ENCODE results near the gene SHFL.

Gene SHFL

DNA sequence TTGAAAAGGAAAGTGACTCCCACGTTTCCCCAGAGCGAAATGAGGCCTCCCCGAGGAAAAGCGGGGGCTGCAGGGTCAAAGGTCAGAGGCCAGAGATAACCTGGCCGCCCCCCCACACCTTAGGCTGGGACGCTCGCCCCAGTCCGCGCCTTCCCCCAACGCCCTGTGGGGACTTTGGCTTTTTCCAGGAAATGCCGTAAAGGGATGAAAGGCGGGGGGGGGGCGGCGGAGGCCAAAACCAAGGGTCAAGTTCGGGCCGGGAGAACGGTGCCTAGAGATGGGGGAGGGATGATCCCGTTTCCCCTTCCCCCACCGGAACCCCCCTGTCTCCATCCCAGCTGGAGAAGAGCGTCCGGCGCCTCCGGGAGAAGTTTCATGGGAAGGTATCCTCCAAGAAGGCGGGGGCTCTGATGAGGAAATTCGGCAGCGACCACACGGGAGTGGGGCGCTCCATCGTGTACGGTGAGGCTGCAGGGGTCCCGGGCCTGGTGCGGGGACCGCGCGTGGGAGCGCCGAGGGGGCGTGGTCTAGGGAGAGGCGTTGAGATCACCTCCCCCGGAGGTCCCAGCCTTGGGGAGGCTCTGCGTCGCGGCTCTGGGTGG lies 575 bp downstream of the SHFL start:
- no peak for DNase-seq
- intact Hi-C loops (cut with DNase I), result no loop called here

DNA sequence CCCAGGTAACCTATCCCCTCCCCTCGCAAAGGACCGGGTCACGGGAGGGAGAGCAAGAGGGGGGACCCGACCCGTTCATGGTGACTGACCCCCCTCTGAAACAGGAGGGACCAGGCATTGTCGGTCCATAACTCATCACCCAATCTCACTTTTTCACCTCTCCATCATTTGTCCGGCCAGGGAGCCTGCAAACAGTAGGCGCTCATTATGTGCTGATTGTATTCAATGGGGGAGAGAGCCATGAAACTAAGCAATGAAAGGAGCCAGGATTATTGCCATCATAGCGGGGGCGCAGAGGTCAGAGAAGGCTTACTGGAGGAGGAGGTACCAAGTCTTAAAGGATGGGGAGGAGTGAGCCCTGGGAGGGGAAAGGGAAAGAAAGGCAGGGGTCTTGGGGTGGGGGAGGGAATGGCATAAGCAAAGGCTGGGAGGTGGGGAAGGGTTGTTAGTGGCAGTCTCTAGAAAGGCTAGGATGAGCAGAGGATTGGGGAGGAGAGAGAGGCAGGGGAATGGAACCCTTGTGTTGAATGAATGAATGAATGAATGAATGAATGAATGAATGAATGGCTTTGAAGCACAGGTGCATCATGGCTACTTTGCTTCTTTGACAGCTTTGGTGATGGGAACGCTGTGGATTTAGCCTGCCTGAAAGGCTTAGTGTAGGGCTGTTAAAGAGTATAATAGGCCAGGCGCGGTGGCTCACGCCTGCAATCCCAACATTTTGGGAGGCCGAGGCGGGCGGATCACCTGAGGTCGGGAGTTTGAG lies 1.4 kb downstream of the SHFL start:
- intact Hi-C loops (cut with DNase I), result no loop called here
- no peak for DNase-seq

DNA sequence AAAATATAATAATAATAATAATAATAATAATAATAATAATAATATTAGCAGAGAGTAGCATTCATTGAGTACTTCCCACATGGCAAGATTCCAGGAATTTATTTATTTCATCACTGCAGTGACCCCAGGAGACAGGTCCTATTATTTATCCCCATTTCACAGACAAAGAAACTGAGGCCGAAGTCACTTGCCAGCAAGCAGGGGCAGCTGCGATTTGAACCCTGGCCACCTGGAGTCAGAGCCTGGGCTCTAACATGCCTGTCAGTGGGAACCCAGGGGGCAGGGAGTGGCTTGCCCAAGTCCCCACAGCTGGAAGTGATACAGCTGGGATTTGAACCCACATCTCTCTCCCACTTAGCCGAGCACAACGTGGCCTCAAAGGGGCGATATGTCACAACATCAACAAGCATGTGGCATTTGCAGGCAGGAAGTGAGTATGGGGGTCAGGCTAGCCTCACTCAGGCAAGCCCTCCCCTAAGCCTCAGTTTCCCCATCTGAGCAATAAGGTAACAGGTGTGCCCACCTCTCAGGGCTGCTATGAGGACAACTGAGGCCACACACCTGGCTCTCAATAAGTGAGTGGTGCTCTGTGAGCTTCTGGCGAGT lies 2.9 kb downstream of the SHFL start:
- DNase-seq, result no peak
- intact Hi-C loops (cut with DNase I), result no loop called here

DNA sequence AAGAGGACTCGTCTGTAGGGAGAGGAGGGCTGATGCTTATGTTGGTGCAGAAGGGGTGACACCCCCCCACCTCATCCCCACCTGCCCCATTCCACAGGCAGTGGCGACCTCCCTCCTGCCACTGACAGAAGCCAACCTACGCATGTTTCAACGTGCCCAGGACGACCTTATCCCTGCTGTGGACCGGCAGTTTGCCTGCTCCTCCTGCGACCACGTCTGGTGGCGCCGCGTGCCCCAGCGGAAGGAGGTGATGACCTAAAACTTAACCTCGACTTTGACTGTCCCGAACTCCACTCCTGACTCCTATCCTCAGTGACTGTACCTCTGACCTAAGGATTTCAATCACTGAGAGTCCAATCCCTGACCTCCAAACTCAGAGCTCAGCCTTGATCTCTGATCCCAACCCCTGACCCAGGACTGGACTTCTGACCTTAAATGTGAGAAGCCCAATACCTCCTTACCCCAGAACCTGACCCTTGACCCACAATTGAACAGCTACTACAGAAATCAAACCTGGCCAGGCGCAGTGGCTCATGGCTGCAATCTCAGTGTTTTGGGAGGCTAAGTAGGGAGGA lies 3.8 kb downstream of the SHFL start:
- DNase-seq, result no peak
- intact Hi-C loops (cut with DNase I), result no loop called here

DNA sequence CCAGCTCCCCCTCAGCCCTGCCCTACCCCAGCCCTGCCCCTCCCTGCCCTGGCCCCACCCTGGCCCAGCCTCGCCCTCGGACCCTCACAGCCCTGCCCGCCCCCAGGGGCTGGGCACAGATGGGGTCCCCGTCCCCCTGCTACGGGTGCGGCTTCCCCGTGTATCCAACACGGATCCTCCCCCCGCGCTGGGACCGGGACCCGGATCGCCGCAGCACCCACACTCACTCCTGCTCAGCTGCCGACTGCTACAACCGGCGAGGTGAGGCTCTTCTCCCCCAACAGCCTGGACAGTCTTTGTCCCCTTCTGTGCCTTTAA lies 5.2 kb downstream of the SHFL start:
- DNase-seq, result no peak
- intact Hi-C loops (cut with DNase I), result no loop called here

DNA sequence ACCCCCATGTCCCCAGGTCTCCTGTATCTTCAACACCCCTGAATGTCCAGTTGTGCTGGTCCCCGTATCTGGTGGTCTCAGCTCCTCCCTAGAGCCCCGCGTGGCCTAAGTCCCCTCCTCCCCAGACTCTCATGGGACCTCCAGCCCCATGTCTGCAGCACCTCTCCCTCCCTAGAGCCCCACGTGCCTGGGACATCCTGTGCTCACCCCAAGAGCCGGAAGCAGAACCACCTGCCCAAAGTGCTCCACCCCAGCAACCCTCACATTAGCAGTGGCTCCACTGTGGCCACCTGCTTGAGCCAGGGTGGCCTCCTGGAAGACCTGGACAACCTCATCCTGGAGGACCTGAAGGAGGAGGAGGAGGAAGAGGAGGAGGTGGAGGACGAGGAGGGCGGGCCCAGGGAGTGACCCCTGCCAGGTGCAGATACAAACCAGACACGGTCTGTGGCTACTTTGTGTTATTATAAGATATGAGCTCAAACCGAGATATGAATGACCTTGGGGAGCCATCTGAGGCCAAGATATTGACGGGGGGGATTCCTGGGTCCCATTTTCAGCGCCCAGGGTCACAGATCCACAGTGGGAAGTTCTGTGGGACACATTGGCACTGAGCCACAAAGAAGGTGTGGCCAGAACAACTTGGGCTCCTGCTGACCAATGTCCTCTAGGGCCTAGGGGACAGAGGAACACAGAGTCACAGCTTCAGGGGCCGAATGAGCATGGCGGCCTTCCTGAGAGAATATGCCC lies 6.0 kb downstream of the SHFL start:
- intact Hi-C loops (cut with DNase I), result no loop called here
- DNase-seq, result peak in 1 of 10 donors; percentile 18

DNA sequence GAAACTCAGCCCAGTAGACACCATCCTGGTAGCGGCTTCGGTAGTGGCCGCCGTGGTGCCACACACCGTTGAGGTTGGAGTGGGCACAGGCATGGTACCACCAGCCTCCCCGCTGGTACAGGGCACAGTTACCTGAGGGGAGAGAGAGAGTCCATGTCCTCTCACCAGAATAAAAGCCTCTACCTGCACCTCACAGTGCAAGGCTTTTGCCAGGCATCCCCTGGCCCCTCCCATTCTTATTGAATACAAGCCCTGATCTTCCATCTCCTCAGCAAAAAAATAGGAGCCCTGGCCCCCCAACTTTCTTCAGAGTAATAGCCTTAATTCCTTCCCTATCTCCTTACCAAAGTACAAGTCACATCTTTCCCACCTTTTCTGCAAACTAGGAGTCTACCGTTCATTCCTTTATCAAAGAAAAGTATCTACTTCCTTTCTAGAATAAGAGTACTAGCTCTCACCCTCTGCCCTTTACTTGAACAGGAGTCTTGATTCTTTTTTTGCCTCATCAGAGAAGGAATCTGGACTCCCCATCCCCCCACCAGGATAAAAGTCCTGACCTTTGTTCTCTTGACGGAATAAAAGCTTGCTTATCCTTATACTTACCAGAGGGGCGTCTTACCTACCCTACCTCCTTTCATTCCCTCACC lies 6.7 kb downstream of the SHFL start:
- intact Hi-C loops (cut with DNase I), result no loop called here
- DNase-seq, result peak in 2 of 10 donors; percentile 22 to 32

DNA sequence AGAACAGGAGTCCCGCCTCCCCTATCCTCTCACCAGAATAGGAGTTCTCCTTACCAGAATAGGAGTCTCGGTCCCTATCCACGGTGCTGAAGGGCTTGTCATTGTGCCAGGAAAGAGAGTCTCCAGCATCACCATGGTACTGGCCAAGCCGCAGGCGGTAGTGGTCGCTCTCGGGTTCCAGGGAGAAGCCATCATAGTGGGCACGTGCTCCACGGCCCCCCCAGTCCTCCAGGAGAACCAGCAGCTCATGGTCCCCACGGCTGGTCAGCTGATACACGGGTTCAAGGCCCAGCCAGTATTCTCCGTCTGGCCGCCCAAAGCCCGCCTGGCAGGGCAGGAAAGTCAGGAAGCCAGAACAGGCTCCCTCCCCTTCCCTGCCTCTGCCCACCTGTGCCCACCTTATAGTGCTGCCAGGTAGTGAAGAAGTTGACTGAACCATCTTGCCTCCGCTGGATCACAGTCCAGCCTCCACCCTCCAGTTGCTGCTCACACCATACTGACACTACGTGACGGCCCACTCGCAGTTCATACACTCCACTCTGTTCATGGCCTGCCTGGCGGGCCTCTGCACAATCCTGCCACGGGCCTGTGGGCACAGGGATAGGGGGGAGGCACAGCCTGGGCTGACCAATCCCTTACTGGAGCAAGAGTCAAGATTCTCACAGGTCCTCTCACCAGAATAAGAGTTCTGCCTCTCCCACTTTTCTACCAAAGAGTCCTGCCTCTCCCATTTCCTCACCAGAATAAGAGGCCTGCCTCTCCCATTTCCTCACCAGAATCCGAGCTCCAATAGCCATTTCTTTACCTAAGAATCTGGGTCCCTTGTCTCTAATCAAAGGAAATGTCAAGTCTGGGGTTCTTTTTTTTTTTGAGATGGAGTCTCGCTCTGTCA lies 7.4 kb downstream of the SHFL start:
- intact Hi-C loops (cut with DNase I), result no loop called here
- peak in 1 of 10 donors; percentile 64 for DNase-seq

DNA sequence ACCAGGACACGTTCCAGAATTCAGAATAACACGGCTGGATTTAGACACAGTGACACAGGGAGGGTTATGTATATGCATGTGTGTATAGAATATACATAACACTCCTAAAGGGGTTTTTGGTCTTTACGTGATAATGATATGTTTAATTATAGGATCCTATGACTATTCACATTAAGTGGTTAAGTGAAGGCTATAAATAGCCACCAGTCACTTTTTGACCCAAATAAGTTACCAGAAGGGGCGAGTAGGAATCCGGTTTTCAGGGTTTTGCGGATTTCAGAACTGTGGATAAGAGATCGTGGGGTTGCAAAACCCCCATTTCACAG lies 9.5 kb downstream of the SHFL start:
- intact Hi-C loops (cut with DNase I), result loop anchor here (5.0 kb wide), 1 partner anchor 68 kb away; no protein-coding TSS in a partner anchor
- no peak for DNase-seq

DNA sequence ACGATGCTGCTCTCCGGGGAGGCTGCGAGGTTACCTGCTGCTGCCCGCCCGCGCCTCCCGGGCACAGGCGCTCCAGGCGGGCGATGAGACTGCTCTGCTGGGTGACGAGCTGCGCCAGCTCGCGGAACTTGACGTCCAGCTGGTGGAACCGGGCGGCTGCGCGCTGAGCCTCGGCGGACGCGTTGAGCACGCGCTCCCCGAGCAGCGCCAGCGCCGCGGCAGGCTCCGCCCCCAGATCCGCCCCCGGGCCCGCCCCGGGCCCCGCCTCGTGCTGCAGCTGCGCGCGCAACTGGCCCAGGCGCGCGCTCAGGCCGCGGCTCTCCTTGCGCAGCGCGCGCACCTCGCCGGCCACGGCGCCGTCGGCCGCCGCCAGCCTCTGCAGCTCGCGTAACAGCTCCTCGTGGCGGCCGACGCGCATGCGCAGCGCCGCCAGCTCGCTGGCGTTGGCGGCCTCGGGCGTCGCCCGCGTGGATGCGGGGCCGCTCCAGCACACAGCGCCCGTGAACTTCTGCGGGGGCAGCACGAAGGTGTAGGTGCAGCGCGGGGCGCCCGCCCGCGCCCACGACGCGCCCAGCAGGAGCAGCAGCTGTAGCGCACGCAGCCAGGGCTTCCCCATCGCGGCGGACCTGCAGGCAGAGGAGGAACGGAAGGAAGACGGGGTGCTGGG lies 10.0 kb downstream of the SHFL start:
- intact Hi-C loops (cut with DNase I), result loop anchor here (5.0 kb wide), 1 partner anchor 69 kb away; no protein-coding TSS in a partner anchor
- DNase-seq, result peak; percentile 73 to 98 (median 86)

DNA sequence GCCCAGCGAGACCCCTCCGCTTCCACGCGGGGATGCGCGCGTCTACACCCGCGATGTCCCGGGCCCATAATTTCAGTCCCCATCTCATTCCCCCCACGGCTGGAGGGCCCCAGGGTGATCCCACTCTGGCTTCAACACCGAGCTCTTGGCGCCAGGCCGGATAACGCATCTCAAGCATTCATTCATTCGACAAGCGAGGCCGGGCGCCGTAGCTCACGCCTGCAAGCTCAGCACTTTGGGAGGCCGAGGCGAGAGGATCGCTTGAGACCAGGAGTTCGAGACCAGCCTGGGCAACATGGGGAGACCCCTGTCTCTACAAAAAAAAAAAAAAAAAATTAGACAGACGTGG lies 10.5 kb downstream of the SHFL start:
- peak in 6 of 10 donors; percentile 24 to 89 (median 70) for DNase-seq
- intact Hi-C loops (cut with DNase I), result loop anchor here (5.0 kb wide), 1 partner anchor 69 kb away; no protein-coding TSS in a partner anchor

DNA sequence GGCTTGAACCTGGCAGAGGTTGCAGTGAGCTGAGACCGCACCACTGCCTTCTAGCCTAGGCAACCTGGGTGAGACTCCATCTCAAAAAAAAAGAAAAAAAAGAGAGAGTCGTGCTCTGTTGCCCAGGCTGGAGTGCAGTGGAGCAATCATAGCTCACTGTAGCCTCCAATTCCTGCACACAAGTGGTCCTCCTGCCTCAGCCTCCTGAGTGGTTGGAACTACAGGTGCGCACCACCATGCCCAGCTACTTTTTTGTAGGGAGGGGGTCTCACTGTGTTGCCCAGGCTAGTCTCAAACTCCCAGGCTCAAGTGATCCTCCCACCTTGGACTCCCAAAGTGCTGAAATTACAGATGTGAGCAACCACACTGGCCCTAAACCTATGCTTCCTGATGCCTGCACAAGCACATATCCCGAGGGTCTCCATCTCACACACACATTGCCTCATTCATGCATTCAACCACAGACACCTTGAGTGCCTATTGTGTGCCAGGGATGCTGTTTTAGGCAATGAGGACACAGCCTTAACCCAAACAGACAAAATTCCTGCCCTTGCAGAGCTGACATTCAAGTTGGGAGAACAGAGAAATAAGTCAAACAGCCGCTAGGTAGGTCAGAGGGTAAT lies 14.2 kb downstream of the SHFL start:
- peak in 1 of 10 donors; percentile 45 for DNase-seq
- intact Hi-C loops (cut with DNase I), result no loop called here

DNA sequence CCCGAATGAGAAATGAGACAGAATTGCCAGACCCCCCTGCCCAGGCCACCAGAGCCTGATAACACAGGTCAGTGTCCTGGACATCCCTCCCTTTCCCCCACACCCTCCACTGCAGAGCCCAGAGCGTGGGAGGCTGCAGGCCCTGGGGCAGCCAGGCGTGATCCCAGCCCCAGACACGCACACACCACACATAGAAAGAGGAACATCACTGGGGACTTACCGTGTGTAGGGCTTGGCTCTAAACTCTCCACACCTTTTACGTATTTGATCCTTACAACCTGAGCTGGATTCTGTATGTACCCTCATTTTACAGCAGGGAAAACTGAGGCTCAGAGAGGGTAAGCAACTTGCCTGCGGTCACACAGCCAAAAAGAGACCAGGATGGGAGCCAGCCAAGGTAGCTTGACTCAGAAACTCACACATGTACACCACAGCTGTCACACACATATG lies 16.7 kb downstream of the SHFL start:
- intact Hi-C loops (cut with DNase I), result no loop called here
- peak in 1 of 10 donors; percentile 24 for DNase-seq

DNA sequence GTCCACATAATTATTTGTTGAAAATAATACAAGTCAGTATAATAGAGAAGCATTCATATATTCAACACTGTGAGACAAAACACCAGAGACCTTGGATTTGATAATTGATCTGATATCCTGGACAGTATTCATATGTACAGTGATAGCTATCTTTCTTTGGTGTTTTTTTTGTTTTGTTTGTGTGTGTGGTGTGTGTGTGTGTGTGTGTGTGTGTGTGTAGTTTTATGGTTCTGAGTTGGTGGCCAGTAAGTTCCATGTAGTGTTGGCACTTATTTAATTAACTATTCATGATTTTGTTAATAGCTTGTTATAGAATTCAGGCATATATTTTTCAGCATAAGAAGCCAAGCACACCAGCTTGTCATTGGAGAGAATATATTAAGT lies 18.0 kb downstream of the SHFL start:
- DNase-seq, result no peak
- intact Hi-C loops (cut with DNase I), result no loop called here

DNA sequence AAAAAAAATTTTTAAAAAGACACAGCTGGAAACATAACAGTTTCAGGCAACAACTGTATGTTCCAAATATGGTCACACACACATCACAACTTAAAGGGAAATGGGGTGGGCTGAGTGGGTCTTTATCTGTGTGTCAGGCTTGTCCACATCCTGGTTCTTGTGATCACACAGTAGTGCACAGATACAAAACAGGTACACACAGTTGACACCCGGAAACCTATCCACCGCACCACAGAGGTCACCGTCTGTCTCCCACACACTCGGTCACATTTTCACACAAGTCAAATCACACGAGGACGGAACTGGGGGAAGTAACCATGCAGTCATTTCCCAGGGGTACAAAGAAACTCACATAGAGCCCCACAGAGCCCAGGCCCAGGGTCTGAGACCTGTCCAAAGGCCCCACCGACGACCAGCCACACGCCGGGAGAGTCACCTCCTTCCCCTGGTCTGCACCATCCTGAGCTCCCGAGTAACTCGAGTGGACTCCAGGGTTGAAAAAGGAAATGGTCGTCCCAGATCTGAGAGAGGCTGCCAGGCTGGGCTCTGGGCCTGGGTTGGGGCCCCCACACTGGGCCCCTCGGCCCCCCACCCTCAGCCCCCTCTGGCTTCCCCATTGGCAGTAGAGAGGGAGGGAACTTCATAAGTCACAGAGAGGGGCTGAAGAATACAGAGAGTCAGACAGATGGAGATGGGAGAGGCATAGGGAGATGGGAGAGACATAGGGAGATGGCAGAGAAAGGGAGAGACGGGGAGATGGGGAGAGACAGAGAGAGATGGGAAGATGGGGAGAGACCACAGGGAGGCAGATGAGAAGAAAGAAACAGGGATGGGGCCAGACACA lies 18.8 kb downstream of the SHFL start:
- intact Hi-C loops (cut with DNase I), result no loop called here
- no peak for DNase-seq

DNA sequence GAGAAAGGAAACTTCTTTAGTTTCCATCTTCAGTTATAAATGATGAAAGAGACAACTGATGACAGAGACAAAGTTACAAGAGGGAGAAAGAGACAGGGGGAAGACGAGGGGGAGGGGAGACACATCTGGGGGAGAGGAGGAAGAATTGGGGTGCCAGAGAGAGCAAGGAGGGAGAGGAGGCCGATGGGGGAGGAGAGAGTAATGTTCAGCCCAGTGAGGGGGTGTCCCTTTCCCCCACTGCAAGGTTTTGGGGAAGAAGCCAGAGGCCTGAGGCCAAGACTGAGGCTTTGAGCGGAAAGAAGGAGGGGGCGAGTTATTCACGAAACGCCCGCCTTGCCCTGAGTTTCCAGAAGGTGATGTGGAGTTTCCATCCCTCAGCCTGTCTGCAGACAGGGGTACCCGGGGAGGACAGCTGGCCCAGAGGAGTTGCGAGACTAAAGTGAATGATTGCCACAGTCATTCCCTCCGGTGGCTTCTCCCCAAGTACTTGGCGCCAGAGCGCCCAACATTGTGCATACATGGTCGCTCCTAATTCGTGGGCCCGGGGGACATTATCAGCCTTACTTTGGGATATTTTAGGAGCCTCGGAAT lies 19.5 kb downstream of the SHFL start:
- intact Hi-C loops (cut with DNase I), result no loop called here
- DNase-seq, result peak in 1 of 10 donors; percentile 80

All from posterior cingulate gyrus (tissue), 11 donors.